Dermis blood vessel endothelial cell (primary cell): ENCODE results near the gene GNAQ. TPM values are rescaled to one million over a fixed set of nuclear protein-coding genes. Genes with fewer than 3 reads are reported as not detected.
"Not testable (repeated sequence)": the region's sequence is repeated elsewhere in the genome, so short reads cannot be mapped to it uniquely, and the experiment has no call there.

Source experiments
- DNase-seq: peaks from one replicate; pipeline ENCODE4 v3.0.0; 2010
- total RNA-seq: library from RNA; depleted of rRNA; stranded (reverse); fragments of >200 nt; gene quantifications from 2 replicates; pipeline ENCODE4 v1.2.3, GENCODE V29; 2014

Gene GNAQ
- 48.0 and 88.6 TPM in 2 replicates for total RNA-seq

DNA sequence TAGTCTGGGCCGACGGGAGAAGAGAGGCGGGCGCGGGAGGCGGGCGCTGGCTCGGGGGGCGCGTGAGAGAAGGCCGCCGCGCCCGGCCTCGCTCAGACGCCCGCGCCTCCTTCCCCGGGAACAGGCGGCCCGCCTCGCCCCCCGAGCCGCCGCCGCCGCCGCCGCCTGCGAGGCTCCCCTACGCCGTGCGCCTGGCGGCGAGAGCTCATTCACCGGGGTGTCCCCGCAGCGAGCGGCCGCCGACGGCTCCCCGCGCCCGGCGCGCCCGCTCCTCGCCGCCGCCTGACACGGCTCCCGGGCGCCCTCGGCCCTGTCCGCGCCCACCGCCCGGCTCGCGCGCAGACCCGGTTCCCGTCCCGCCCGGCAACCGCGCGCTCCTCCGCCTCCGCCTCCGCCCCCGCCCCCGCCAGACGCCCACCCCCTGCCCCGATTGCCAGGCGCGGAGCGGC, at the start of gene GNAQ:
Gene GNAQ (minus strand): TSS at position 368 of the 449 bp plus-strand sequence. CDS start 576 bp downstream, outside the sequence.
- no peak for DNase-seq

DNA sequence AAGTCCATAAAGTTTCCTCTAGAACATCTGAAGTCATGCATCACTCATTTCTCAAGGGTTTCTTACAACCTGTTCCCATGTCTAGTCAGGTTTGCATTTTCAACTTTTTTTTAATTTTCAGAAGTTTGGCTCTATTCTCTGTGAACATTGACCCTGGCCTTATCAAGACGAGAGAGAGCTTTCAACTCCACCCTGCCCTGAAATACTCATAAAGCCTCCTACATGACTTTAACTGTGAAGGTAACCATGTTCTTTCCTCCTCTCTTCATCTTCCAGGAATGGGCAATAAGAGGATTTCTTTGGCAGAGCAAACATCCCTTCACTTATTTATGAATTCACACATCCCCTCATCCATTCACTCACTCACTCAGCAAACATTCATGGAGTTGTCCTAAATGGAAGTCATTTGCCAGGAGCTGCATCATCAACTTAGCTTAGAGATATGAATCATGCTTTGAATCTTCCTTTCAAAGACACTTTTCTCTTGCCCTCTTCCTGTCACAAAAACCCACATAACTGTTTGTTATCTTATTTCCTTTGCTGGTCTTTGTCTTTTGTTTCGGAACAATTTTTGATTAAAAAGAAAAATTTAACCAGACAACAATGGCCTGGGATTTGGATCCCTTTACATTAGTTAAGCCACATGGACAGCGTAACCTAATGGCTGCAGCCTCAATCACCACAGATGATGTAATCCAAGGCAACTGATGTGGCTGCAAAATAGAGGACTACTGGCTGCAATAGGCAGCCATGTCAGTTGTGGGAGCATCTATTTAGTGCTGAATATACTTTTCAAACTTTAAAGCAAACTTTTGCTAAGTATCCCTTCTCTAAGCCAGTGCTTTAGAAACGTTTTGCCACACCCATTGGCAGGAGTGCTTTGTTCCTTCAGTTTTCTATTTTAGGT, 43.0 kb upstream of the GNAQ start:
- peak; percentile 42 for DNase-seq

- no peak for DNase-seq
Measured at GRCh38 chr9:78073722-78074121, 42.1 kb upstream of the GNAQ start.

DNA sequence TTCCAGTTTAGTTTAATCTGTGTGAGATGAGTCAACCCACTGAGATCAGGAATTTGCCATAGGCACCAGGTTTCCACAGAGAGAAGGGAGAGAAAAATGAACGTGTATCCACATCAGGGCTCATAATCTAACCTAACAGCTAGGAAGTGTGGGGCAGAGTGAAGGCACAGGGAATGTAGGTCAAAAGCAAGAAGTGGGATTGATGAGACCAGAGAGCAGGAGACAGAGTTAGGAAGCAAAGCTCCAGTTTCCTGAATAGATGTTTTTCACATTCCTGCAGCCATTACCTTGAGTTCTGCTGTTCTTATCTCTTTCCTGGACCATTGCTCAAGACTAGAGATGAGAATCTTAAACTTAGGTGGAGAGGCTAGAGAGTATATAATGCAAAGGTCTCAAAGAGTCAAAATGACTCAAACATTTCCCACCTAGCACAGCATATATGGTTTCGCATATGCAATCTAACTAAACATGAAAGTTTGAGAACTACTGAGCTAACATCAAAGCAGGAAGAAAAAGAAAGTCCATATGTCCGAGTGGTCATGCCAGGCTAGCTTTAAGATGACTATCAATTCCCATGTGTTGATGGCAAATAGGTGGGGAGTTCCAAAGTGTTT, 41.1 kb upstream of the GNAQ start:
- DNase-seq = no peak

- no peak for DNase-seq
Measured at GRCh38 chr9:78070521-78070920, 38.9 kb upstream of the GNAQ start.

GRCh38 chr9:78064075-78064474, 32.5 kb upstream of the GNAQ start:
- no peak for DNase-seq

DNA sequence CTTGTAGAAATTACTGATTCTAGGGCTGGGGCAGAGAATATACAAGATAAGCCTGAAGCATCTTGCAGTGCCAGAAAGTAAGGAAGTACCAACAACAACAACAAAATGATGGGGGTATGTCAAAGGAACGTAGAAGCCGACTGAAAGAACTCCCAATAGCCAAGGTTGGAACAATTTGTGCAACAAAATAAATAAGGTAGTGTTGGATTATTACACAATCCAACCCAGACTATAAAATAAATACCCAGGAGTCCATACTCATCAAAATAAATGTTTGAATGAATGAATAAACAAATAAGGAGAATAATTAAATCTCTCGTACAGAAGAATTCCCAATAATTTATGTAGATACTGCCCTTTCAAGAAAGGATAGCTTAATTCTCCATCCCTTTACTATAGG, 31.1 kb upstream of the GNAQ start:
- no peak for DNase-seq

GRCh38 chr9:78054218-78054617, 22.6 kb upstream of the GNAQ start:
- not testable (repeated sequence) for DNase-seq

GRCh38 chr9:78053627-78054026, 22.0 kb upstream of the GNAQ start:
- no peak for DNase-seq

GRCh38 chr9:78050421-78050820, 18.8 kb upstream of the GNAQ start:
- no peak for DNase-seq

DNA sequence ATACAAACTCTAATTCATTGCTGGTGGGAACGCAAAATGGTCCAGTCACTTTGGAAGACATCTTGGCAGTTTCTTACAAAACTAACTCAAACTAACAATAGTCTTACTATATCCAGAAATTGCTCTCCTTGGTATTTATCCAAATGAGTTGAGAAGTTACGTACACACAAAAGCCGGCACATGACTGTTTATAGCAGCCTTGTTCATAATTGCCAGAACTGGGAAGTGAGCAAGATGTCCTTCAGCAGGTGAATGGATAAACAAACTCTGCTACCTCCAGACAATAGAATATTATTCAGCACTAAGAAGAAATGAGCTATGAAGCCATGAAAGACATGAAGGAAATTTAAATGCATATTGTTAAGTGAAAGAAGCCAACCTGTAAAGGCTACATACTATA, 17.9 kb upstream of the GNAQ start:
- DNase-seq = no peak

GRCh38 chr9:78047106-78047505, 15.5 kb upstream of the GNAQ start:
- no peak for DNase-seq

- DNase-seq = no peak
Measured at GRCh38 chr9:78046112-78046511, 14.5 kb upstream of the GNAQ start.

DNA sequence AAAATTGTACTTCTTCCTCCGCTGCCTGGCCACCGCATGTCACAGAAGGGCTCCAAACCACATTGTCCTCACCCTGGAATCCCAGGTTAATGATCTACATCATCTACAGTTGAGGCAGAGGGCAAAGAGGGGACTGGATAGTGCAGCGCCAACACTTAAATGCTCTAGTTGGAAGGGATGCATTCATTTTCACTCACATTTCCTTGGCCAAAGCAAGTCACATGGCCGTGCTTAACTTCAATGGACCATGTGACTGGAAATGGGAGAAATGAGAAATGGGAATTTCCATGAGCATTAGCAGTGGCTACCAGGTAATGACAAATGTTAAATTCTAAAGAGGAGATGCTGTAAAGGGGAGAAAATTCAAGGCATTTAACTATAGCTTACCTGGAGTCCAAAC, 13.3 kb upstream of the GNAQ start:
- DNase-seq = no peak

DNA sequence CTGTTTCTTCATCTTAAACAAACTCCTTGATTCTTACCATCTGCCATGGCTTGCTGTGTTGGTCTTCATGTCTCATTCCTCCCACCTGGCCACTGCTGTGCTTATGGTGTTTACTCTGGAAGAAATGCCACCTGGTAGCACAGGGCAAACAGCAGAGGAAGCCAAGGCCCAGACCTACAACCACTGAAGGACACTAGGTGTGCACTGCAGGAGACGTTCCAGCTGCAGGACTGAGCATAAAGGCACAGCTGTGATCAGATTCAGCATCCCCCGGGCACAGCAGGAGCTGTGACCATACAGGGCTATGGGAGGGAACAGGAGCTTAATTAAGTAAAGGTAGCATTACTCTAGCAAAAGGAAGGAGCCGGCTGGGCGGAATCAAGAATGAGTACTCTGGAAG, 12.6 kb upstream of the GNAQ start:
- no peak for DNase-seq

GRCh38 chr9:78041971-78042370, 10.4 kb upstream of the GNAQ start:
- no peak for DNase-seq

GRCh38 chr9:78040726-78041125, 9.1 kb upstream of the GNAQ start:
- DNase-seq = no peak

- peak; percentile 76 for DNase-seq
Measured at GRCh38 chr9:78038620-78039300, 7.1 kb upstream of the GNAQ start.

GRCh38 chr9:78035383-78035993, 3.9 kb upstream of the GNAQ start:
- DNase-seq = peak; percentile 93

GRCh38 chr9:78033870-78034269, 2.3 kb upstream of the GNAQ start:
- DNase-seq = no peak

- no peak for DNase-seq
Measured at GRCh38 chr9:78032730-78033457, 1.3 kb upstream of the GNAQ start.
